ENCODE data around the gene FBXL2.

Gene FBXL2

GRCh38 chr3:33269385-33269784, 7.9 kb upstream of the FBXL2 start:
- no peak for TF ChIP-seq CTCF (IDR thresholded peaks at IDR 0.05; ENCODE audit: low read depth, low read length)
- no peak overlapping the region for H3K4me3 ChIP-seq (ENCODE audit: low read depth, low read length)

- no peak for TF ChIP-seq CTCF (IDR thresholded peaks at IDR 0.05; ENCODE audit: low read depth, low read length)
- H3K4me3 ChIP-seq (ENCODE audit: low read depth, low read length): no peak overlapping the region
These were observed 5.9 kb upstream of the FBXL2 start for GRCh38 chr3:33271324-33271723.

GRCh38 chr3:33273628-33274027, 3.6 kb upstream of the FBXL2 start:
- no peak overlapping the region for H3K4me3 ChIP-seq (ENCODE audit: low read depth, low read length)

GRCh38 chr3:33278163-33278562, 921 bp downstream of the FBXL2 start:
- TF ChIP-seq CTCF (IDR thresholded peaks at IDR 0.05; ENCODE audit: low read depth, low read length): no peak
- peak overlapping the region; percentile 77 for H3K4me3 ChIP-seq (ENCODE audit: low read depth, low read length)

More at GRCh38 chr3:33273628-33274027, 3.6 kb upstream of the FBXL2 start:
- TF ChIP-seq CTCF (IDR thresholded peaks at IDR 0.05; ENCODE audit: low read depth, low read length): no peak

GRCh38 chr3:33287672-33288282, 10.5 kb downstream of the FBXL2 start:
- no peak for TF ChIP-seq CTCF (IDR thresholded peaks at IDR 0.05; ENCODE audit: low read depth, low read length)
- no peak overlapping the region for H3K4me3 ChIP-seq (ENCODE audit: low read depth, low read length)

- no peak for TF ChIP-seq CTCF (IDR thresholded peaks at IDR 0.05; ENCODE audit: low read depth, low read length)
- H3K4me3 ChIP-seq (ENCODE audit: low read depth, low read length): peak overlapping the region; percentile 17; the same call in 1 of the 2 replicates
These were observed 22.3 kb downstream of the FBXL2 start for GRCh38 chr3:33299395-33300081.

- TF ChIP-seq CTCF (IDR thresholded peaks at IDR 0.05; ENCODE audit: low read depth, low read length): no peak
- no peak overlapping the region for H3K4me3 ChIP-seq (ENCODE audit: low read depth, low read length)
These were observed 35.1 kb downstream of the FBXL2 start for GRCh38 chr3:33312361-33312760.

Measured in WI38 (cell line).